ENCODE results near the gene OXA1L.

GRCh38 chr14:22761734-22762133, 4.8 kb upstream of the OXA1L start:
- TF ChIP-seq, protein P1, sequence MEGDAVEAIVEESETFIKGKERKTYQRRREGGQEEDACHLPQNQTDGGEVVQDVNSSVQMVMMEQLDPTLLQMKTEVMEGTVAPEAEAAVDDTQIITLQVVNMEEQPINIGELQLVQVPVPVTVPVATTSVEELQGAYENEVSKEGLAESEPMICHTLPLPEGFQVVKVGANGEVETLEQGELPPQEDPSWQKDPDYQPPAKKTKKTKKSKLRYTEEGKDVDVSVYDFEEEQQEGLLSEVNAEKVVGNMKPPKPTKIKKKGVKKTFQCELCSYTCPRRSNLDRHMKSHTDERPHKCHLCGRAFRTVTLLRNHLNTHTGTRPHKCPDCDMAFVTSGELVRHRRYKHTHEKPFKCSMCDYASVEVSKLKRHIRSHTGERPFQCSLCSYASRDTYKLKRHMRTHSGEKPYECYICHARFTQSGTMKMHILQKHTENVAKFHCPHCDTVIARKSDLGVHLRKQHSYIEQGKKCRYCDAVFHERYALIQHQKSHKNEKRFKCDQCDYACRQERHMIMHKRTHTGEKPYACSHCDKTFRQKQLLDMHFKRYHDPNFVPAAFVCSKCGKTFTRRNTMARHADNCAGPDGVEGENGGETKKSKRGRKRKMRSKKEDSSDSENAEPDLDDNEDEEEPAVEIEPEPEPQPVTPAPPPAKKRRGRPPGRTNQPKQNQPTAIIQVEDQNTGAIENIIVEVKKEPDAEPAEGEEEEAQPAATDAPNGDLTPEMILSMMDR (conservative IDR thresholded peaks at IDR 0.05; ENCODE audit: low read depth in 2 of 2) = no peak
- TF ChIP-seq ZNF114 (CRISPR knock-in tag; IDR thresholded peaks at IDR 0.05) (no peak), POLR2AphosphoS5 (IDR thresholded peaks at IDR 0.05; ENCODE audit: low read depth) (no peak), CREB1 (CRISPR knock-in tag; IDR thresholded peaks at IDR 0.05; ENCODE audit: low read depth) (no peak), EZH2phosphoT487 (IDR thresholded peaks at IDR 0.05; ENCODE audit: unreplicated experiment) (no peak), JUNB (IDR thresholded peaks at IDR 0.05; ENCODE audit: unreplicated experiment) (no peak), STAT1 (IDR thresholded peaks at IDR 0.05; ENCODE audit: unreplicated experiment) (no peak)
- TF ChIP-seq, protein P2, sequence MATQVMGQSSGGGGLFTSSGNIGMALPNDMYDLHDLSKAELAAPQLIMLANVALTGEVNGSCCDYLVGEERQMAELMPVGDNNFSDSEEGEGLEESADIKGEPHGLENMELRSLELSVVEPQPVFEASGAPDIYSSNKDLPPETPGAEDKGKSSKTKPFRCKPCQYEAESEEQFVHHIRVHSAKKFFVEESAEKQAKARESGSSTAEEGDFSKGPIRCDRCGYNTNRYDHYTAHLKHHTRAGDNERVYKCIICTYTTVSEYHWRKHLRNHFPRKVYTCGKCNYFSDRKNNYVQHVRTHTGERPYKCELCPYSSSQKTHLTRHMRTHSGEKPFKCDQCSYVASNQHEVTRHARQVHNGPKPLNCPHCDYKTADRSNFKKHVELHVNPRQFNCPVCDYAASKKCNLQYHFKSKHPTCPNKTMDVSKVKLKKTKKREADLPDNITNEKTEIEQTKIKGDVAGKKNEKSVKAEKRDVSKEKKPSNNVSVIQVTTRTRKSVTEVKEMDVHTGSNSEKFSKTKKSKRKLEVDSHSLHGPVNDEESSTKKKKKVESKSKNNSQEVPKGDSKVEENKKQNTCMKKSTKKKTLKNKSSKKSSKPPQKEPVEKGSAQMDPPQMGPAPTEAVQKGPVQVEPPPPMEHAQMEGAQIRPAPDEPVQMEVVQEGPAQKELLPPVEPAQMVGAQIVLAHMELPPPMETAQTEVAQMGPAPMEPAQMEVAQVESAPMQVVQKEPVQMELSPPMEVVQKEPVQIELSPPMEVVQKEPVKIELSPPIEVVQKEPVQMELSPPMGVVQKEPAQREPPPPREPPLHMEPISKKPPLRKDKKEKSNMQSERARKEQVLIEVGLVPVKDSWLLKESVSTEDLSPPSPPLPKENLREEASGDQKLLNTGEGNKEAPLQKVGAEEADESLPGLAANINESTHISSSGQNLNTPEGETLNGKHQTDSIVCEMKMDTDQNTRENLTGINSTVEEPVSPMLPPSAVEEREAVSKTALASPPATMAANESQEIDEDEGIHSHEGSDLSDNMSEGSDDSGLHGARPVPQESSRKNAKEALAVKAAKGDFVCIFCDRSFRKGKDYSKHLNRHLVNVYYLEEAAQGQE (IDR thresholded peaks at IDR 0.05; ENCODE audit: unreplicated experiment) = no peak
